ENCODE data around the gene SLC7A10.

DNA sequence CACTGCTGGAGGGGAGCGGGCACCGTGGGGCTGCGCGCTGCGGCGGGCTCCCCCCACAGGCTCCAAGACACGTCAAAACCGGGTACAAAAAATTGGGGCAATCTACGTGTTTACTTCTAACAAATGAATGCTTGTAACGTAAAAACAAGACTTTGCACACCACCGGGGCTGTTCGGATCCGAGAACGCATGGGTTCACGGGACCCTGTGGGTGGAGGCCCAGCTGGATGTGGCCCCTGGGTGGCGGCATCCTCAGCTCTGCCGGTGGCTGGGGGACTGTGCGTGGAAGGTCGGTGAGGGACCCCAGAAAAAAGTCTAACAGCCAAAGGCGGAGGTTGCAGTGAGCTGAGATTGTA, 10.3 kb upstream of the SLC7A10 start:
- TF ChIP-seq, protein P1, sequence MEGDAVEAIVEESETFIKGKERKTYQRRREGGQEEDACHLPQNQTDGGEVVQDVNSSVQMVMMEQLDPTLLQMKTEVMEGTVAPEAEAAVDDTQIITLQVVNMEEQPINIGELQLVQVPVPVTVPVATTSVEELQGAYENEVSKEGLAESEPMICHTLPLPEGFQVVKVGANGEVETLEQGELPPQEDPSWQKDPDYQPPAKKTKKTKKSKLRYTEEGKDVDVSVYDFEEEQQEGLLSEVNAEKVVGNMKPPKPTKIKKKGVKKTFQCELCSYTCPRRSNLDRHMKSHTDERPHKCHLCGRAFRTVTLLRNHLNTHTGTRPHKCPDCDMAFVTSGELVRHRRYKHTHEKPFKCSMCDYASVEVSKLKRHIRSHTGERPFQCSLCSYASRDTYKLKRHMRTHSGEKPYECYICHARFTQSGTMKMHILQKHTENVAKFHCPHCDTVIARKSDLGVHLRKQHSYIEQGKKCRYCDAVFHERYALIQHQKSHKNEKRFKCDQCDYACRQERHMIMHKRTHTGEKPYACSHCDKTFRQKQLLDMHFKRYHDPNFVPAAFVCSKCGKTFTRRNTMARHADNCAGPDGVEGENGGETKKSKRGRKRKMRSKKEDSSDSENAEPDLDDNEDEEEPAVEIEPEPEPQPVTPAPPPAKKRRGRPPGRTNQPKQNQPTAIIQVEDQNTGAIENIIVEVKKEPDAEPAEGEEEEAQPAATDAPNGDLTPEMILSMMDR (IDR thresholded peaks at IDR 0.05 in 4 of 5, conservative IDR thresholded peaks at IDR 0.05 in 1 of 5) = no peak
- TF ChIP-seq POLR2A (IDR thresholded peaks at IDR 0.05) = no peak
